Amygdala (tissue), 56 donors: ENCODE measurements around the gene PHOX2B.
"Not testable (repeated sequence)": the region's sequence is repeated elsewhere in the genome, so short reads cannot be mapped to it uniquely, and the experiment has no call there.

Experiments
- DNase-seq, 56 donors: peaks; one replicate each; lab custom pipeline; 2025; lab: John Stamatoyannopoulos, UW

The PHOX2B gene

GRCh38 chr4:41749631-41750039, 1.1 kb upstream of the PHOX2B start:
- DNase-seq, result no peak

- DNase-seq, result no peak
Observed at GRCh38 chr4:41748074-41748570, 403 bp downstream of the PHOX2B start.

- no peak for DNase-seq
Observed at GRCh38 chr4:41747230-41748055, 1.1 kb downstream of the PHOX2B start.

DNA sequence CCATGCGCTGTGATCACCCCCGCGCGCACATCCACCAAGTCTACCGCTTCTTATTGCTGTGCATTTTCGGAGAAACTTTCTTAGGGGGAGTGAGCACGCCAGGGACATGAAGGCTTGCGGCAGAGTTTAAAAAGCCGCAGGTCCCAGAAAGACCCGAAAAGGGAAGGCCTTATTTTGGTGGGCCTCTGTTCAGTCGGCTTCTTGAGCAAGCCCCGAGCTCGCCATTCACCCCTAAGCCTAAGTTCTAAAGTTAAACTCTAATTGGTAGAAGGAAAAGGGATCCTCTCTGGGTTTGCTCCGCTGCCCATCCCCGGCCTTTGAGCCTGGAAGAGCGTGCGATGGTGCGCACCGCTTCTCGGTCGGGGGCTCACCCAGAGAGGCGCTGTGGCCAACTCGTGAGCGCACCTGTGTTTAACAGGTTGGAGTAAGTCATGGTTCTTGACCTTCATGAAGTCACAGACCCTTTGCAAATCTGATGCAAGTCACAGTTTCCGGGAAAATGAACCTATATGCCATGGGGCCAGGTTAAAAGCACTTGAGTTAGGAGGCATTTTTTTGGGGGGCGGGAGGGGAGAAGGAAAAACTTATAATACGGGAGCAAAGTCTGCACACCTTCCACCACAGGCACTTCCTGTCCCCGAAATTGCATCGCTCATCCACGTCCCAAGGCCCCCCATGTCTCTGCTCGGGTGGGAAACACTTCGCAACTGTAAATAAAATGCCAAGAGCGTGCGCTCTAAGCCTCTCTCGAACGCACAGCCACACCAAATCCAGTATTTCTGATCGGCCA, 1.9 kb downstream of the PHOX2B start:
- DNase-seq, result no peak

DNA sequence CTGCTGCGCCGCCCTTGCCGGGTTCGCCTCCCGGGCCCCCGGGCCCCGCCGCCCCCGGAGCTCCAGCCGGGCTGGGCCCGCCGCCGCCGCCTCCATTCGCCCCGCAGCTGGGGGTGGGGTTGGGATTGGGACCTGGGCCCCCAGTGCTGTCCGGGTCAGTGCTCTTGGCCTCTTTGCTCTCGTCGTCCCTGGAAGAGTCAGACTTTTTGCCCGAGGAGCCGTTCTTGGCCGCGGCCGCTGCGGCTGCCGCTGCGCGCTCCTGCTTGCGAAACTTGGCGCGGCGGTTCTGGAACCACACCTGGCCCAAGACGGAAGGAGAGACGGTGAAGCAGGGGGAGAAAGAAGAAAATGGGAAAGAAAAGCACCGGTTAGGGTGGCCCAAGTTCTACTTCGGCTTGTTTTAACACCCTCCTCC, 2.5 kb downstream of the PHOX2B start:
- DNase-seq, result no peak

DNA sequence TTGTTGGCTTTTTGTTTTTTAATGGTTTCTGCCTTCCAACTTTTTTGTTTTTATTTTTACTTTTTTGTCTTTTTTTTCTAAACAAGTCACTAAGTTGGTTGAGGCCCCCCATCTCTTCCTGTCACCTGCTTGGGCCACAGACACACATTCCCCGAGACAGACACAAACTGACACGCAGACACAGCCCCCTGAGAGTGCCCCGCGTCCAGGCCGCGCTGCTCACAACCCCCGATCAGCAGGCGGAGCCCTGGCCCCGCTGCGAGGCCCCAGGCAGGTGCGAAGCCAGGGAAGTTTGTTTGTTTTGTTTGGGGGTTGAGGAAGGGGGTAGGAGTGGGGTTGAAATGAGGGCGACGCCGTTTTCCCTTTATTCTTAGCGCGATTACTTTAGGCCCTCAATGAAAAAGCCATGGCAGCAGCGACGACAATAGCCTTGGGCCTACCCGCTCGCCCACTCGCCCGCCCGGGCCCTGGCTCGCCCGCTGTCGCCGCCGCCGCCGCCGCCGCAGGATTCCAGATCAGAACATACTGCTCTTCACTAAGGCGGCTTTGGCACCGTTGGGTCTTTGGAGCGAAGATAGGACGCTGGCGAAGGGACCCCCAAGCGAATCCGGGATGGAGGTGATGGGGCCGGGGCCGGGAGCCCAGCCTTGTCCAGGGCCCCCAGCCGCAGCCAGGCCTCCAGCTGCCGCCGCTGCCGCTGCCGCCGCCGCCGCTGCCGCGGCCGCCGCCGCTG, 3.1 kb downstream of the PHOX2B start:
- DNase-seq, result no peak

- no peak for DNase-seq
Observed at GRCh38 chr4:41744572-41745291, 3.8 kb downstream of the PHOX2B start.

DNA sequence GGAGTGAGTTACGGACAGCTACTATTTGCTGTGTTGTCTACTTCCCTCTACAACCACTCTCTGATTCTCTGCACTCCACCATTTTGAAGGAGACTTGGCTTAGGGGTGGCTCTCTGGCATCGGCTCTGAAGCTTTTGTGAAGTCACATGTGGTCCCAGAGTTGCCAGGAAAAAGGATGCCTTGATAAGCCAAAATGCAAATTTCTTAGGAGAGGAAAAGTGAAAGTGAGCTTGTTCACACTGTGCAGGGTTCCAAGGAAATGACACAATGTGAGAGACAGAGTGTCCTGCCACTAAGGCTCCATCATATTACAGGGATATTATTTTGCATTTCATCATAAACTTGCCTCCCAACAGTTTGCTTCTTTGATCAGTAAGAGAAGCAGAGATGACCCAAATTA, 7.2 kb downstream of the PHOX2B start:
- no peak for DNase-seq

- not testable (repeated sequence) for DNase-seq
Observed at GRCh38 chr4:41737491-41737890, 11.0 kb downstream of the PHOX2B start.

- DNase-seq, result no peak
Observed at GRCh38 chr4:41734371-41734770, 14.2 kb downstream of the PHOX2B start.

DNA sequence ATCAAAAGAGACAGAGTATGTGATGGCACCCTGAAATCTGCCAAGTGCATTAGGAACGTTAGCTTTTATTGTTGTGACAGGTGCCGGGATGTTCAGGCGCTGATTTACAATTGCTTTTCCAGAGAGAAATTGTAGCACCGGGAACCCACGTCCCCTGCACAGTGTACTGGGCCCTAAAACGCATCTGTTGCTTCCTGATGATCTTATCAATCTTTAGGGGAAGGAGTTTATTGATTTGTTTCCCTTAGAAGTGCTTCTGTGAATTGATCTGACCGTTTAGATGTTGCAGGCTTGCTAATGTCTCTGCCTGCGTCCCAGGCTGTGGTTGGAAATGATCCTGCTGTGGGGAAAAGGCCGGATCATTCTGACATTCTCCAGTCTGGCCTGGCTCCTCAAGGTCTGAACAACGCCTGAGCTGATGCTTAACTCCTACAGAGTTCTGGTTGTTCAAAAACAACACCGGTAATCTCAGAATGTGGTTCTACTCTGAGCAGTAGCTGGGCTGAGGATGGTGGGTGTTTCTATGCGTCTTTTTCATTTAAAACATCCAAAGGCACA, 16.9 kb downstream of the PHOX2B start:
- no peak for DNase-seq

DNA sequence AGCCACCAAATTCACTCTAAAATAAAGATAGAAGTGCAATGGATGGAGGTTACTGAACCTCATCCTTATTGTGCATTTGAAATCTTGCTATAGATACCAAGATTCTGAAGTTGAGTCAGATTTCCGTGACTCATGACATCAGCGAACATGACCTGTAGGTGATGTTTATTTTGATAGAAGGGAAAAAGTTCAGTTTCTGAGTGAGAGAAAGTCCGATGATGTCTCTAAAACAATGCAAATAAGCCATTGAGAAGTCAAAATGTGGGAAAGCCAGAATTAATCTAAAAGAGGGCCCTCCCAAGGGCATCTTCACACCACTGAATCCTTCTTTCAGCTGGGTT, 20.0 kb downstream of the PHOX2B start:
- DNase-seq, result no peak

DNA sequence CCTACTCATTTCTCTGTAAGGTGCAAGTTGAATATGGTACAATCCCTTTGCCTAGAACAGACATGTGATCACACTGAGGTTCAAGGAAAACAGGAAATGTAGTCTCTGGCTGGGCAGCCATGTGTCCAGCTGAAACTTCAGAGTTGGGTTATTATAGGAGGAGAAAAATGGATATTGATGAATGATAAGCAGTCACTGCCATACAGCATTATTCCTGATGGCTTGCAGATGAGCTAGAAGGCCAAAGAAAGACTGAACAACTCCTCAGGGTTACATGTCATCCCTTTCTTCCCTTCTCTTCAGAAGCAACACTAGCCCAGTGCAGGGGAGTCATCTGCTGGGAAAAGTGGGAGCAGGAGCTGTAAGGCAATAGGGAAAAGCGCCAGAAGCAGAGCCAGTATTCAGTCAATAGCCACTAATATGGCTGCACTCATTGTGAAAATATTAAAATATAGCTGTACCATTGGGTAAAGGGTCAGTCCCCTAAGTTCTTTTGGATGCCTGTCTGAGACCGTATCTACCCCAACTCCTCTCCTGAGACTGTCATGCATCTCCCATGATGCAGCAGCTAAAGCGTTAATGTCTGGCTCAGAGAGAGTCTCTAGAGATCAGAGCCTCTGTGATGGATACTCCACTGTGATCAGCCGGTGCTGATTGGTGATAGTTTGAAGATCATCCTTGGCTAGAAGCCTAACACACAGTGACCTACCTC, 20.5 kb downstream of the PHOX2B start:
- DNase-seq, result no peak

DNA sequence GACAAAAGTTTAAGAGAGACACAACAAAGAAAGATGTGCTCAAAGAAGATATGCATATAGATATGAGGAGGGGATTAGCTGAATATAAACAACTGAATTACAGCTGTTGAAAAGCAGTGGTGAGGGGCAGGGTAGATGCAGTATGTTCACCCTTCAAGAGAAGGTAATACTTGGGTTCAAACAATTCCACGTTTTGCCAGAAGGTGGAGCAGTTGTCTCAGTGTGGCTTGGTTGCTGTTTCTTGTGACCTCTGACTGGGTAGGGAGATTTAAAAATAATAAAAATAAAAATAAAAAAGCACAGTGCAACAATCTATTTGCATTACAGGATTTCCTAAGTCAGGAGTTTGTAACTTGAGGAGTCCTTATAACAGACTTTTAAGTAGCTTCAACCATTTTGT, 23.3 kb downstream of the PHOX2B start:
- no peak for DNase-seq

GRCh38 chr4:41723286-41723685, 25.2 kb downstream of the PHOX2B start:
- DNase-seq, result no peak

DNA sequence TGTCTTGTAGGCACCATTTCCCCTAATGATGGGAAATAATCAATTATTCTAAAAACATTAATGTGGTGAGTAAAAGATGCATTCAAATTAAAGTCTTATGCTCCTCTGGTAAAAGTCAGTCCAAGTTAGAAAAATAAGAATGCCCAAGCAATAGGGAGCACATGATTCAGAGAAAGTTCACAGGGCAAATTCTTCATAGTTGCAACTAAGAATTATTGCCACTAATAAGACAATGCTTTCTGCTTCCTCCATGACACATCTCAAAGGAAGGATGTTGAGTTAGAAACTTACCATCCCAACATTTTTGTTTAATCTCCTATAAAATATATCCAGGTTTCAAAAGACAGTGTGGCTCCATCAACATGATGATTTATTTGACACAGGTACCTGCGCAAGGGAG, 26.3 kb downstream of the PHOX2B start:
- no peak for DNase-seq

- no peak for DNase-seq
Observed at GRCh38 chr4:41719417-41719816, 29.1 kb downstream of the PHOX2B start.

DNA sequence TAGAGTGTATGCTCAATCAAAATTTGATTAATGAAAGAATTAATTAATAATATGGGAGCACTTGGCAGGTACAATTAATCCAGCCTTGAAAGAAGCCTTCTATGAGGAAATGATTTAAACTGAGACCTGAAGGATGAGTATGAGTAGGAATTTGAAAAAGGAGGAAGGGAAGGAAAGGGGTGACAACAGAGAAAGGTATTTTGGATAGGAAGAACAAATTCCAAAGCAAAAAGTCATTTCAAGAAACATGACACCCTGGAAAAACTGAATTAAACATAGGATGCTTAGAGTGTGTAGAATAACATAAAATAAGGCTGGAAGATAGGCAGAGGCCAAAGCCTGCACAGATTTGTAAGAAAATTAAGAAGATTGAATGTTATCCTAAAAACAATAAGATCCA, 29.6 kb downstream of the PHOX2B start:
- DNase-seq, result no peak

GRCh38 chr4:41715155-41715554, 33.4 kb downstream of the PHOX2B start:
- DNase-seq, result no peak
